Activated CD4-positive, alpha-beta memory T cell treated with anti-CD3 and anti-CD28 coated beads for 36 hours (primary cell): ENCODE data around the gene ZNF326. TPM values are rescaled to one million over a fixed set of nuclear protein-coding genes. Genes with fewer than 3 reads are reported as not detected.

Experiments
- CTCF ChIA-PET: fragments of 350-600 bp; sonication (Branson Sonifier 250); formaldehyde crosslinking; loops from one replicate; lab custom pipeline; 2021; ENCODE audit warnings: antibody characterized with exemption, inconsistent platforms; lab: Charles Lee
- POLR2A ChIA-PET: fragments of 350-600 bp; sonication (Branson Sonifier 250); formaldehyde crosslinking; loops from one replicate; lab custom pipeline; 2021; ENCODE audit warnings: antibody characterized with exemption; lab: Charles Lee
- DNase-seq: peaks from one replicate; pipeline ENCODE4 v3.0.0-alpha.2; 2020
- H3K27ac Mint-ChIP-seq: one replicate; pipeline ENCODE4 v1.8.0; 2021; ENCODE audit warnings: mixed read lengths
- H3K27me3 Mint-ChIP-seq: one replicate; pipeline ENCODE4 v1.8.0; 2021; ENCODE audit warnings: mixed read lengths
- H3K36me3 Mint-ChIP-seq: one replicate; pipeline ENCODE4 v1.8.0; 2021; ENCODE audit warnings: mixed read lengths
- H3K4me1 Mint-ChIP-seq: one replicate; pipeline ENCODE4 v1.8.0; 2021; ENCODE audit warnings: low read depth, mixed read lengths
- H3K4me3 Mint-ChIP-seq: one replicate; pipeline ENCODE4 v1.8.0; 2021; ENCODE audit warnings: mild to moderate bottlenecking, mixed read lengths
- H3K9me3 Mint-ChIP-seq: one replicate; pipeline ENCODE4 v1.8.0; 2021; ENCODE audit warnings: mixed read lengths
- intact Hi-C: fragments of 100-400 bp; cut with micrococcal nuclease; formaldehyde crosslinking; loops from one replicate; pipeline ENCODE4 v1.15.1; 2023
- total RNA-seq, 2 experiments: library from RNA; stranded (reverse); gene quantifications; one replicate each; pipeline ENCODE4 v1.2.3, GENCODE V29; 2021

Gene ZNF326
- total RNA-seq, 2 experiments from 2014 or later: 17.2 to 17.3 TPM

DNA sequence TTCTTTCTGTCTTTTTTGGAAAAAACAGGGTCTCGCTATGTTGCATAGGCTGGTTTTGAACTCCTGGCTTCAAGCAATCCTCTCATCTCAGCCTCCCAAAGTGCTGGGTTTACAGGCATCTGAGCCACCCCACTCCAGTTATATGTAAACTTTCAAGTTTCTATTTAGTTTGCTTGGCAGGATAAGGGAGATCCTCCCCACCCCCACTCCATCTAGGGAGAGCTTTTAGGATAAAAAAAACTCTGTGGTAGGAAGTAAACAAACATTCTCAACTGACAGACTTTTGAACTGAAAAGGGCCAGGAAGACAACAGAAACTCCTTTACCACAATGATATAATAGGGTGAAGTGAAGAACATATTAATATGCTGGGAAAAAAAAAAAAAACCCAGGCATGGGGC, 41.0 kb upstream of the ZNF326 start:
- no peak for DNase-seq
- no peak overlapping the region for H3K4me3 Mint-ChIP-seq
- H3K9me3 Mint-ChIP-seq: no peaks in the 10 kb centered on the region
- H3K36me3 Mint-ChIP-seq: no peaks in the 10 kb centered on the region
- H3K27ac Mint-ChIP-seq: no peak overlapping the region
- ChIA-PET POLR2A (no interaction called here), CTCF (interaction anchor here (1.0 kb wide), 1 partner anchor 149 kb away, joined by 3 read pairs; no protein-coding TSS in a partner anchor)
- peaks cover 14% of the 10 kb centered on the region for H3K4me1 Mint-ChIP-seq
- intact Hi-C loops: loop anchor here (1.0 to 5.0 kb wide), 5 partner anchors 33 to 174 kb away; partner anchors contain the start of gene LRRC8D
- H3K27me3 Mint-ChIP-seq: no peaks in the 10 kb centered on the region

DNA sequence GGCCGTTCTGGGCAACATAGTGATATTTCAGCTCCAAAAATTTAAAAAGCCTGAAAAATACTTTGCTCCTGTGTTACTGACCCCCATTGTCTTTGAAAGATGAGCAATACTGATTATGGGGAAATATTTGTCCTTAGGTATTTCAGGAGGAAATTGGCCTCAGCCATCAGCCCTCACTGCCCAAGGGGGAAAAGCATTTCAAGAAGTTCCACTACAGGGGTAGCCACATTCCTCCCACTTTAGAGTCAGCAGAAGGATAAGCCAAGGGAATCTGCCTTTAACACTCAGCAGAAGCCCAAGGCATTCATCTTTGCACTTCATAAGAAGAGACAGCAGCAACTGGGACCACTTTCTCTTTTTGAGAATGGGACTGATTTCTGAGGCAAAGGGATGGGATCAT, 40.5 kb upstream of the ZNF326 start:
- no peak for DNase-seq
- H3K36me3 Mint-ChIP-seq: no peaks in the 10 kb centered on the region
- CTCF ChIA-PET: interaction anchor here (1.0 kb wide), 1 partner anchor 150 kb away, joined by 3 read pairs; no protein-coding TSS in a partner anchor
- peaks cover 14% of the 10 kb centered on the region for H3K4me1 Mint-ChIP-seq
- no peaks in the 10 kb centered on the region for H3K9me3 Mint-ChIP-seq
- intact Hi-C loops: loop anchor here (5.0 kb wide), 1 partner anchor 132 kb away; the partner anchor contains the start of gene LRRC8D
- POLR2A ChIA-PET: no interaction called here
- no peaks in the 10 kb centered on the region for H3K27me3 Mint-ChIP-seq
- H3K4me3 Mint-ChIP-seq: no peak overlapping the region
- H3K27ac Mint-ChIP-seq: no peak overlapping the region

DNA sequence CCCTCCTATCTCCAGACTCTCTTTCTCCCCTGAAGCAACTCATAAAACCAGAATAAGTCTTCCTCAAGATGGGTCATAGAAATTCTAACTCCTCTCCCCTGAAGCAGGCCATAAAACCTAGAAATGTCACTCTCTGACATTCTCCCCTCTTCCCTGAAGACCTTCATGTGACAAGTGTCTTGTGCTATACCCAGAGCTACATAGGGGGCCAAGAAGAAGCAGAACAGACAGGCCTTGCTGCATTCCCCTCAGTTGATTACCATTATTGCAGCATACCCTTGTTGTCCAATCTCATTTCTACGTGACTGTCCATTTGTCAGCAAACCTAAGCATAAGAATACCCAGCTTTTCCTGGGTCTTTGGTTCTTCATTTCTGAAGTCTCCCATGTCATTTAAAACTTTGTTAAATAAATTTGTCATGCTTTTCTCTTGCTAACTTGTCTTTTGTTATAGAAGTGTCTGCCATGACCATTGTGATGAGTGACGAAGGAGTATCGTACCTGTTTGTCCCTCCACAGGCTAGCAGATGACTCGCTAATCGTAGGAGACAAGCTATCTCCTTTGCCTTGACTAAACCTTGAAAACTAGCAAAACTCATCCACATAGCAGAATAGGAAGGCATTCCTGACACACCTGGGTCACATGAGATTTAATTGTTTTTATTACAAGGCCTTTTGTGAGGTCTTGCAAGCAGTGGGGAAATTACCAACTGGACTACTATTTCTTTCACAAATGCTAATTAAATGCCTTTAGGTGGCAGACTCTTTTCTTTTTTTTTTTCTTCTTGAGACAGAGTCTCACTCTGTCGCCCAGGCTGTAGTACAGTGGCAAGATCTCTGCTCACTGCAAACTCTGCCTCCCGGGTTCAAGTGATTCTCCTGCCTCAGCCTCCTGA, 39.4 kb upstream of the ZNF326 start:
- Mint-ChIP-seq H3K4me3 (no peak overlapping the region), H3K9me3 (no peaks in the 10 kb centered on the region), H3K36me3 (no peaks in the 10 kb centered on the region), H3K27ac (no peak overlapping the region), H3K4me1 (peaks cover 14% of the 10 kb centered on the region), H3K27me3 (no peaks in the 10 kb centered on the region)
- CTCF ChIA-PET: no interaction called here
- intact Hi-C loops: no loop called here
- DNase-seq: no peak
- POLR2A ChIA-PET: no interaction called here

DNA sequence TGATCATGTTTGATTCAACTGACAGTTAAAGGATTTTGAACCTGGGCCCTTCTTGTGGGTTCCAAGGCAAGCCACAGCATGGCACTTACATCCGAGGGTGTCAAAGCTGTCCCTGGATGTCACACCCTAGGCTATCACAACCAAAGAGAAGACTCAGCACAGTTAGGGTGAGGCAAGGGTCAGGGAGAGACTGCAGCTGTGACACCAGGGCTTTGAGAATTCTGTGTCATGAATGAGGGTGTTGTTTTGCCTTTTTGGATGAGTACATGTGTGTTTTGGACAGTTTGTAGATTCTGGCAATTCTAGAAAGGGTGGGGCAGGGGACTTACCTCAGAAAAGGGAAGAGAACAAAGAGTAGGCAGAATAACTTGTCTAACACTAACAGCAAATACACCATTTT, 37.8 kb upstream of the ZNF326 start:
- Mint-ChIP-seq H3K4me1 (peaks cover 14% of the 10 kb centered on the region), H3K36me3 (no peaks in the 10 kb centered on the region), H3K4me3 (no peak overlapping the region), H3K9me3 (no peaks in the 10 kb centered on the region), H3K27me3 (no peaks in the 10 kb centered on the region), H3K27ac (no peak overlapping the region)
- intact Hi-C loops: no loop called here
- ChIA-PET CTCF (interaction anchor here (0.9 to 1.5 kb wide), 2 partner anchors 114 to 152 kb away, joined by 3 to 4 read pairs; no protein-coding TSS in a partner anchor), POLR2A (no interaction called here)
- DNase-seq: peak; percentile 35

DNA sequence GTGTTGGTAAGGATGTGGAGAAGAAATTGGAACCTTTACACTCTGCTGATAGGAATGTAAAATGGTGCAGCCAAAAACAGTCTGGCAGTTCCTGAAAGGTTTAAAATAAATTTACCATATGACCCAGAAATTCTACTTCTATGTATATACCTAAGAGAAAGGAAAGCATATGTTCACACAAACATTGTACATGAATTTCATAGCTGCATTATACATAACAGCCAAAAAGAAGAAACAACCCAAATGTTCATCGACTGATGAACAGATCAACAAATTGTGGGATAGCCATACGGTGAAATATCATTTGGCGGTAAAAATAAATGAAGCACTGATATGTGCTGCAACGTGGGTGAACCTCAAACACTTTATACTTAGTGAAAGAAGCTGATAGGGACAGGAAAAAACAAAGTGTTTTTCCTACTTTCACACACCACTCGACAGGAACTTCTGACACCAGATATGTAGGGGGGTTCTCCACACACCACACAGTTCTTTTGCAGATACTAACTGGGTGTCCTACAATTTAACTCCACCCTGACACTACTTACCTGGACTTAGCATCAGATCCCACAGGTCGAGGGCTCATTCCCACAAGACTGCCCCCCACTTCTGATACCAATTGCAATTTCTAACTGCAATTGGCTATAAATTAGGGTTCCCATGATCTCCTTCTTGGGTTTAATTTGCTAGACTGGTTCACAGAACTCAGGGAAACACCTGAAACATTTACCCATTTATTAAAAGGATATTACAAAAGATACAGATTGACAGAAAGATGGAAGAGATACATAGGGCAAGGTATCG, 35.9 kb upstream of the ZNF326 start:
- ChIA-PET CTCF (no interaction called here), POLR2A (no interaction called here)
- Mint-ChIP-seq H3K27ac (no peak overlapping the region), H3K27me3 (peaks cover 1% of the 10 kb centered on the region), H3K36me3 (no peaks in the 10 kb centered on the region), H3K9me3 (no peaks in the 10 kb centered on the region), H3K4me1 (peaks cover 6% of the 10 kb centered on the region), H3K4me3 (no peak overlapping the region)
- no peak for DNase-seq
- intact Hi-C loops: no loop called here

DNA sequence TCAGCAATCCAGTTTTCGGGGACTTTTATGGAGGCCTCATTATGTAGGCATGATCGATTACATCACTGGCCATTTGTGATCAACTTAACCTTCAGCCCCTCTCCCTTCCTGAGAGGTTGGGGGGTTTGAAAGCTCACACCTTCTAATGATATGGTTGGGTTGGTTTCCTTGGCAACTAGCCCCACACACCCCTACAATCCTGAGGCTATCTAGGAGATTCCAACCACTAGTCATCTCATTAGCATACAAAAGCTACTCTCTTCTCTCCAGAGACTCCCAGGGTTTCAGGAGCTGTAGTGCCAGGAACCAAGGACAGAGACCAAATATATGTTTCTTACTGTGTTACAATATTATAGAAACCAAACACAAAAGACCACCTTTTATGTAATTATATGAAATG, 35.2 kb upstream of the ZNF326 start:
- DNase-seq: no peak
- peaks cover 6% of the 10 kb centered on the region for H3K4me1 Mint-ChIP-seq
- H3K27ac Mint-ChIP-seq: no peak overlapping the region
- peaks cover 1% of the 10 kb centered on the region for H3K27me3 Mint-ChIP-seq
- no peak overlapping the region for H3K4me3 Mint-ChIP-seq
- intact Hi-C loops: no loop called here
- POLR2A ChIA-PET: no interaction called here
- CTCF ChIA-PET: no interaction called here
- no peaks in the 10 kb centered on the region for H3K9me3 Mint-ChIP-seq
- no peaks in the 10 kb centered on the region for H3K36me3 Mint-ChIP-seq

DNA sequence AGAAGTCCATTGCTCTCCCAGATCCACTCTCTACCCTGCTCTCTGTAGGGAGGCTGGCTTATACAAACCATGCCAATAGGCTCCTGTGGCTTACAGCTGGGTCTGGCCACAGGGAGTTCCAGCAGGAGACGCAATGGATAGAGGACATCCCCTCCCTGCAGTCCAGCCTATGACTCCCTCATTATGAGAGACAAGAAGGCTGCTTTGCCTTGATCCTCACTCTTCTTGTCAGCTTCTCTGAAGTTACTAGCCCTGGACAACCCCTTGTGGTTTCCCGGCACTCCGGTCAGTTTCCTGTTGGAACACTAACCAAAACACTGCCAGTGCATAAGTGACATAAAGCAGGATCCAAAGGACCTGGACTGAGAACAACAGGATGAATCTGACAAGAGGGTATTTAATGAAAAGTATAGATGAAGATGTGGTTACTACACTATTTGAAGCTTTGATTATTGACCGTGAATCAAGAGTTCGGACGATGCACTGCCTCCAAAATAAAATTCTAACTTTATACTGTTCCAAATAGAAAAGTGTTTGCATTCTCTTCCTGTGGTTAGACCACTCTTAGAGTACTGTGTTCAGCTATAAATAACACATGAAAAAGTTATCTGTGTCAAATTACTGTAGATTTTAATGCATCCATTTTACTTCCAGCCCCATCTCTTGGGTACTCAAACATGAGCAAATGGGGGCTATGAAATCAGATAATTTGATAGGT, 32.7 kb upstream of the ZNF326 start:
- CTCF ChIA-PET: no interaction called here
- no peak for DNase-seq
- no peak overlapping the region for H3K4me3 Mint-ChIP-seq

DNA sequence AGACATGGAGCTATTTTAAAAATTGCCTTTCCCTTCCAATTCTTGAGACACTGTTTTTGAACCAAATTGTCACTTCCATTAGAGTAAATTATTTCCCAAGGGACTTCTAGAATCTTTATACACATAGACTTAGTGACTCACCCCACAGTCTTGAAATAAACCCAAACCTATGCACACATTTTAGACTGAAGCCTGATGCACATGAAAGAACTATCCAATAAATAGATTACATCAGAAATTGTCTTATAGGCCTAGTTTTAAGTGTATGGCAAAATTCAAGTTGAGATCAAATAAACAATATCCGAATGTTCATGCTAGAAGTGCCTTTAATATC, 32.2 kb upstream of the ZNF326 start:
- Mint-ChIP-seq H3K4me1 (no peaks in the 10 kb centered on the region), H3K4me3 (no peak overlapping the region), H3K36me3 (no peaks in the 10 kb centered on the region), H3K27me3 (peaks cover 1% of the 10 kb centered on the region), H3K27ac (no peak overlapping the region), H3K9me3 (no peaks in the 10 kb centered on the region)
- ChIA-PET CTCF (interaction anchor here (0.9 kb wide), 1 partner anchor 120 kb away, joined by 3 read pairs; no protein-coding TSS in a partner anchor), POLR2A (no interaction called here)
- no peak for DNase-seq
- intact Hi-C loops: no loop called here

More for the DNA sequence above, 32.7 kb upstream of the ZNF326 start:
- H3K9me3 Mint-ChIP-seq: no peaks in the 10 kb centered on the region
- intact Hi-C loops: no loop called here
- peaks cover 3% of the 10 kb centered on the region for H3K4me1 Mint-ChIP-seq
- peaks cover 1% of the 10 kb centered on the region for H3K27me3 Mint-ChIP-seq
- no peak overlapping the region for H3K27ac Mint-ChIP-seq
- no peaks in the 10 kb centered on the region for H3K36me3 Mint-ChIP-seq
- POLR2A ChIA-PET: no interaction called here

DNA sequence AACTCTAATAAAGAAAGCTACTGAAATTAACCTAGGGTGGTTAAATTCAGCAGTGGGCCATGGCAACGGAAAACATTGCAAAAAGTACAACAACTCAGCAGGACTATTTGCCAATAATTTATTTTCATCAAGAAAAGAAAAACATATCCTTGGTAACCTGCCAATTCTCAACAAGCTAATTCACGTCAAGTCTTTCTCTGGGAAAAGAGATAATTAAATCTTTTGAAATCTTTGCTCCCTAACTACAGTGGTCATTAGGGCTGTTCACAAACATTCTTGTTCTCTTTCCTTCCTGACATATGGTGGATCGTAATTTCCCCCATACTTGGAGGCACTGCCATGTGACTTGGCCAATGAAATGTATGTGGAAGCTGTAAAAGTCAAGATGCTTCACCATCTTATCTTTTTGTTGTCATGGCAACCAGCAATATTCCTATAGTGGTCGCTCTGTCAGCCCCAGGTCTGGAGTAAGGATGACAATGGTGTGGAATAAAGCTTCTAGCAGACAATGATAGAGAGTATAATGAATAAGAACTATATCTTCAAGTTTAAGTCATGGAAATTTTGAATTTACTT, 29.6 kb upstream of the ZNF326 start:
- no peak for DNase-seq
- CTCF ChIA-PET: no interaction called here
- intact Hi-C loops: no loop called here
- no peaks in the 10 kb centered on the region for H3K36me3 Mint-ChIP-seq
- no peak overlapping the region for H3K4me3 Mint-ChIP-seq
- POLR2A ChIA-PET: no interaction called here
- H3K27me3 Mint-ChIP-seq: peaks cover 1% of the 10 kb centered on the region
- no peak overlapping the region for H3K27ac Mint-ChIP-seq
- H3K4me1 Mint-ChIP-seq: no peaks in the 10 kb centered on the region
- no peaks in the 10 kb centered on the region for H3K9me3 Mint-ChIP-seq

DNA sequence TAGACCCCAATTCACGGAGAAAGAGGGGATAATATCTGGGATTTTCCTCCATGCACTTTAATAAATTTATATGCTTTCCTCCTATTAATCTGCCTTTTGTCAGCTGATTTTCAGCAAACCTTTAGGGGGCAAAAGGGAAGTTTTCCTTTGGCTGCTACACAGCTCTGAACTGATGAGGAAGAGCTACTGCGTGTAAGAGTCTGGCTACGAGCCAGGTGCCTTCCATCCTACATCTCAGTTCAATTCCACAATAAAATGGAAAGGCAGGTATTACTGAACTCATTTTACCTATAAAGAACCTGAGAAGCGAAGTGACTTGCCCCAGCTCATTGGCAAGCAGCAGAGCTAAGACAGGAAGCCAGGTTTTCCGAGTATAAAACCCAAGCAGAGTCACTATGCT, 28.3 kb upstream of the ZNF326 start:
- Mint-ChIP-seq H3K27ac (no peak overlapping the region), H3K4me1 (no peaks in the 10 kb centered on the region), H3K4me3 (no peak overlapping the region), H3K9me3 (no peaks in the 10 kb centered on the region), H3K36me3 (no peaks in the 10 kb centered on the region), H3K27me3 (peaks cover 1% of the 10 kb centered on the region)
- no peak for DNase-seq
- CTCF ChIA-PET: interaction anchor here (0.7 to 1.1 kb wide), 2 partner anchors 123 to 200 kb away, joined by 3 to 4 read pairs; no protein-coding TSS in a partner anchor
- intact Hi-C loops: no loop called here
- POLR2A ChIA-PET: no interaction called here

DNA sequence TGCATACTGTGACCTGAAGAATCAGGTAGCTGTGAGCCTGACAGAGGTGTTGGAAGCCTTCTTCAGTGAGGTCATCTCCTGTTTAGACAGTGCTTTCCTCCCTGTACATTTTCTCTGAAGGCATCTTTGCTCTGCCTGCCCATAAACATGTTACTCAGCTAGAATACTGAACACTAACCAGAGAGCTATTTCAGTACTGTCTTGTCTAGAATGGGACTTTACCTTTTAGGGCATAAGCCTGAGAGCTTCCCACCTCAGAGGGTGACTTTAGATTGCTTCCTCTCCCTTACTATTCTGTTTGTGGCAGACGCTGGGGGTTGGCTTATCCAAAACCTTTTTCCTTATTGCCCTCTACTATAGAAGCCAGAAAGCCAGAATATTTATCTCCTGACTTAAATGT, 23.3 kb upstream of the ZNF326 start:
- Mint-ChIP-seq H3K27ac (no peak overlapping the region), H3K9me3 (no peaks in the 10 kb centered on the region), H3K4me1 (no peaks in the 10 kb centered on the region), H3K36me3 (no peaks in the 10 kb centered on the region), H3K4me3 (no peak overlapping the region), H3K27me3 (no peaks in the 10 kb centered on the region)
- CTCF ChIA-PET: interaction anchor here (1.2 to 1.7 kb wide), 2 partner anchors 14 to 167 kb away, joined by 3 to 5 read pairs; no protein-coding TSS in a partner anchor
- POLR2A ChIA-PET: no interaction called here
- intact Hi-C loops: no loop called here
- DNase-seq: no peak
